Glutamatergic neuron (in vitro differentiated cells): ENCODE data around the gene TMEM18. TPM values are rescaled to one million over a fixed set of nuclear protein-coding genes. Genes with fewer than 3 reads are reported as not detected.

Experiments
- DNase-seq: peaks from one replicate; pipeline ENCODE4 v3.0.0; 2022
- H3K27ac Mint-ChIP-seq: one replicate; pipeline ENCODE4 v1.8.0; 2020; ENCODE audit warnings: mild to moderate bottlenecking, mixed read lengths, inconsistent platforms; ENCODE audit not compliant: unreplicated experiment
- H3K27me3 Mint-ChIP-seq: one replicate; pipeline ENCODE4 v1.8.0; 2020; ENCODE audit warnings: mild to moderate bottlenecking, moderate library complexity, mixed read lengths, inconsistent platforms; ENCODE audit not compliant: unreplicated experiment
- H3K36me3 Mint-ChIP-seq: one replicate; pipeline ENCODE4 v1.8.0; 2020; ENCODE audit warnings: mild to moderate bottlenecking, mixed read lengths, inconsistent platforms; ENCODE audit not compliant: unreplicated experiment
- H3K4me1 Mint-ChIP-seq: one replicate; pipeline ENCODE4 v1.8.0; 2020; ENCODE audit warnings: mild to moderate bottlenecking, low read depth, mixed read lengths, inconsistent platforms; ENCODE audit not compliant: unreplicated experiment
- H3K4me3 Mint-ChIP-seq: one replicate; pipeline ENCODE4 v1.8.0; 2020; ENCODE audit warnings: mild to moderate bottlenecking, mixed read lengths, inconsistent platforms; ENCODE audit not compliant: unreplicated experiment
- H3K9me3 Mint-ChIP-seq: one replicate; pipeline ENCODE4 v1.8.0; 2020; ENCODE audit warnings: mild to moderate bottlenecking, moderate library complexity, mixed read lengths, inconsistent platforms; ENCODE audit not compliant: unreplicated experiment
- total RNA-seq: library from RNA; stranded (reverse); fragmentation: NEBNext Ultra II Directional; extraction: Animal tissue kit (Norgen Biotek cat#: 25700); gene quantifications from one replicate; pipeline ENCODE4 v1.2.1, GENCODE V29; 2021; ENCODE audit not compliant: unreplicated experiment
- TF ChIP-seq, protein P1 (sequence below): fragments of 200-600 bp; sonication (generic); IDR thresholded peaks from one replicate; pipeline ENCODE4 v1.5.0; 2021; ENCODE audit not compliant: partially characterized antibody, unreplicated experiment

The TMEM18 gene
- total RNA-seq, 1 donor from 2014 or later = 22.0 TPM

DNA sequence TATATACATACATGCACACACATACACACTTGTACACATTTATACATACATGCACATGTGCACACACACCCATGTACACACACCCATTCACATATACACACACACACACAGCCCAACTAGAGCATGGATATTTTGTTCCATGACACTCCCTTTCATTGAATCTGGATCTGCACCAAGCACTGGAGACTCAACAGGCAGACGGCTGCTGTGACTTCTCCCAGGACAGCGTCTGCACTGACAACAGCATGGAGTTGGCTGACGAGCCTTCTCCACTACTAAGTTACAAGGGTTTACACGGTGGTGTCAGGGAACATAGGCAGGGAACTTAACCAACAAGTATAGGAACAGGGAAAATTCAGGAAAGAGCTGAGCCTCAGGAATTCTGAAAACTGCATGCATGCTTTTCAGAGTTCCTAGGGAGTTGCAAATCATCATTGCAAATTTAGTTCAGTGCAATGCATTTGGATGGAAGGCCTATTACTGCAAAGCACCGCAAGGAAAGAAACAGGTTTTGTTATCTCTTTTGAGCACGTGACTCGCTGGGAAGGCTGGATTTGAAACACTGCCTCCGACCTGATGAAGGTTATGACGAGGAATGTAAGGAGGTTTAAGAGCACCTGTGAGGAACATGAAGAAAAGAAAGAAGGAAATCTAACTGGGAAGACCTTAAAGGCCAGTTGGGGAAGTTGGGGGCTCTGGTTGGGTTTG lies 35.9 kb downstream of the TMEM18 start:
- peaks cover 4% of the 10 kb centered on the region for H3K9me3 Mint-ChIP-seq
- no peak overlapping the region for H3K4me3 Mint-ChIP-seq
- no peaks in the 10 kb centered on the region for H3K4me1 Mint-ChIP-seq
- H3K27ac Mint-ChIP-seq = no peak overlapping the region
- no peaks in the 10 kb centered on the region for H3K36me3 Mint-ChIP-seq
- no peak for DNase-seq
- peaks cover 2% of the 10 kb centered on the region for H3K27me3 Mint-ChIP-seq
- TF ChIP-seq, protein P1, sequence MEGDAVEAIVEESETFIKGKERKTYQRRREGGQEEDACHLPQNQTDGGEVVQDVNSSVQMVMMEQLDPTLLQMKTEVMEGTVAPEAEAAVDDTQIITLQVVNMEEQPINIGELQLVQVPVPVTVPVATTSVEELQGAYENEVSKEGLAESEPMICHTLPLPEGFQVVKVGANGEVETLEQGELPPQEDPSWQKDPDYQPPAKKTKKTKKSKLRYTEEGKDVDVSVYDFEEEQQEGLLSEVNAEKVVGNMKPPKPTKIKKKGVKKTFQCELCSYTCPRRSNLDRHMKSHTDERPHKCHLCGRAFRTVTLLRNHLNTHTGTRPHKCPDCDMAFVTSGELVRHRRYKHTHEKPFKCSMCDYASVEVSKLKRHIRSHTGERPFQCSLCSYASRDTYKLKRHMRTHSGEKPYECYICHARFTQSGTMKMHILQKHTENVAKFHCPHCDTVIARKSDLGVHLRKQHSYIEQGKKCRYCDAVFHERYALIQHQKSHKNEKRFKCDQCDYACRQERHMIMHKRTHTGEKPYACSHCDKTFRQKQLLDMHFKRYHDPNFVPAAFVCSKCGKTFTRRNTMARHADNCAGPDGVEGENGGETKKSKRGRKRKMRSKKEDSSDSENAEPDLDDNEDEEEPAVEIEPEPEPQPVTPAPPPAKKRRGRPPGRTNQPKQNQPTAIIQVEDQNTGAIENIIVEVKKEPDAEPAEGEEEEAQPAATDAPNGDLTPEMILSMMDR = no peak

DNA sequence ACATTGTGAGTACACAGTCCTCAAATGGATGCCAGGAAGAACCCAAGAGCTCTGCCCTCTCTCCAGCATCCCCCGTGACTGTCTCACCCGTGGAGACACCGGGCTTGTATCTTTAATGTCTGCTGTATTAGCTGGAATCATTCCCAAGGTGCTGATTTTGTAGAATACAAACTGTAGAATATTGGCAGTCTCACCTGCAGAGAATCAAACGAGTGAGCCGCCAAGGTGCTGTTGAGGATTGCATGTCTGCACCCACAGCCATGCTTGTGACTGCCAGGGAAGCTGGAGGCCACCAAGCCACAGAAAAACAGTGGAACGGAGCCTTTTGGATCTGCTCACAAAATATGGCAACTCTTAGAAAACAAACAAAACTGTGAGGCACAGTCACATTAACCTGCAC lies 37.5 kb downstream of the TMEM18 start:
- Mint-ChIP-seq H3K4me3 (no peak overlapping the region), H3K9me3 (peaks cover 4% of the 10 kb centered on the region), H3K27me3 (peaks cover 2% of the 10 kb centered on the region), H3K27ac (no peak overlapping the region), H3K36me3 (no peaks in the 10 kb centered on the region), H3K4me1 (no peaks in the 10 kb centered on the region)
- no peak for DNase-seq
- TF ChIP-seq, protein P1 = no peak

DNA sequence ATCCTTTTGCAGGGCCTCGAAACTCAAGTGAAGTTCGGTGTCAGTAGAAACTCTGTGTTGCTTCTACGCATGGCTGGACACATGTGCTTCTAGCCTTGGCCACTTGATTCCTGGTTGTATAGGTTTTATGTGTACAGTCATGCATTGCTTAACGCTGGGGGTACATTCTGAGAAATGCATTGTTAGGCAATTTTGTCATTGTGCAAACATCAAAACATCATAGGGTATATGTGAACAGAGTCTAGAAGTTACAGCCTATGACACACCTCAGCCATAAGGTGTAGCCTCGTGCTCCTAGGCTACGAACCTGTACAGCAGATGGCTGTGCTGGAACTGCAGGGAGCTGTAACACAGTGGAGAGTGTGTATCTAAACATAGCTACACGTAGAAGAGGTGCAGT lies 39.4 kb downstream of the TMEM18 start:
- Mint-ChIP-seq H3K27me3 (peaks cover 2% of the 10 kb centered on the region), H3K27ac (no peak overlapping the region)
- TF ChIP-seq, protein P1 = no peak

DNA sequence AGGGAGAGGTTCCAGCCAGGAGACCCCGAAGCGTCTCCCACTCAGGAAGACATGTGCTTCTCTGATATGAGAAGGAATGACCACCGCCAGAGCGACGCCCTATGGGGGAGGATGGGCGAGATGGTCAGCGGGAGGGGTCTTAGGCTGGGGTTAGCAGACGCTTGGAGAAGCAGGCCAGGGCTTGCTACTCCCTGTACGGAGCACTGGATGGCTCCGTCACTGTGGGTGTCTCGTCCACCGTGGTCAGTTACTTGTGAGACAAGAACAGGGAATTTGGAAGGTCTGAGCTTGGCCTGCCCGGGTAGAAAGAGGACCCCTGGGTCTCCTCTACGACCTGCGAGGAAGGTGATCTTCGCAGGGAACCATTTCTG lies 39.8 kb downstream of the TMEM18 start:
- peaks cover 2% of the 10 kb centered on the region for H3K27me3 Mint-ChIP-seq
- DNase-seq = no peak
- TF ChIP-seq, protein P1 = no peak
- no peak overlapping the region for H3K4me3 Mint-ChIP-seq
- H3K9me3 Mint-ChIP-seq = peaks cover 4% of the 10 kb centered on the region
- H3K27ac Mint-ChIP-seq = no peak overlapping the region
- peaks cover 15% of the 10 kb centered on the region for H3K4me1 Mint-ChIP-seq
- H3K36me3 Mint-ChIP-seq = peaks cover 8% of the 10 kb centered on the region

More for the DNA sequence above, 39.4 kb downstream of the TMEM18 start:
- no peak for DNase-seq
- Mint-ChIP-seq H3K4me1 (peaks cover 15% of the 10 kb centered on the region), H3K36me3 (peaks cover 7% of the 10 kb centered on the region), H3K4me3 (no peak overlapping the region), H3K9me3 (peaks cover 4% of the 10 kb centered on the region)

DNA sequence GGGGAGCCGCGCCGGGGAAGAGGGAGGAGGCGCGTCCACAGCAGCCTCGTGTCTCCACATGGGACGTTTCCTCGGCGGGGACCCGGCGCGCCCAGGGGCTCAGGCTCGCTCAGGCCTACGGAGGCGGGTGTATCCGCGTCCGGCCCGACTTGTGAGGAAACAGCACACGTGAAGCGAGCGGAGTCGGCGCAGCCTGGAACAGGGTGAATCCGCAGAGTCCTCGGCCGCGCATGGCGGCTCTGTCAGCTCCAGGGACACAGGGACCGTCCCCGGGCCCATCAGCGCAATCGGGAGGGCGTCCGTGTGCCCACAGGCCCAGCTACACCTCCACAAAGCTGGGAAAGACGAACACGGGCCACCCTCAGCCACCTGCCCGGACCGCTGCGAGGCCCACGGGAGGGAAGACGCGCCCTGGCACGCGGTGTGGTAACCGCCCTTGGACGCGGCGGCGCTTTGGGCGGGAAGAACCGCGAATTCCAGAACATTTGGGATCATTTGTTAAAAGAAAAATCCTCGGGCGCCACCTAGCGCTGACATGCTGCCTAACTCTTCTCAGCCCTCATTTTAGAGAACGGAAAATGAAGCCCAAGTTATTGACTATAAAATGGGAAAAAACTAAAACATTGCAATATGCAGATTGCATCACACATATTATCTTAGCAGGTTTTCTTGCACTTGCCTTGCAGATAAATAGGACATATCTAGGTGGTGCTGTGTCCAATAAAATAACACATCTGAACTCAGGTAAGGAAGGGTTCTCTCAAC lies 40.4 kb downstream of the TMEM18 start:
- Mint-ChIP-seq H3K4me1 (peaks cover 15% of the 10 kb centered on the region), H3K4me3 (no peak overlapping the region), H3K27ac (no peak overlapping the region), H3K27me3 (peaks cover 2% of the 10 kb centered on the region), H3K9me3 (peaks cover 4% of the 10 kb centered on the region), H3K36me3 (peaks cover 8% of the 10 kb centered on the region)
- TF ChIP-seq, protein P1 = peak; percentile 93
- DNase-seq = peak; percentile 74
